NCI-H82 treated with DMSO at 0.1 percent for 48 hours (cell line): ENCODE measurements around the gene SH3GL1.

Source experiments
- DNase-seq: peaks from one replicate; lab custom pipeline; 2025; ENCODE audit not compliant: unreplicated experiment; lab: John Stamatoyannopoulos, UW

SH3GL1 gene

DNA sequence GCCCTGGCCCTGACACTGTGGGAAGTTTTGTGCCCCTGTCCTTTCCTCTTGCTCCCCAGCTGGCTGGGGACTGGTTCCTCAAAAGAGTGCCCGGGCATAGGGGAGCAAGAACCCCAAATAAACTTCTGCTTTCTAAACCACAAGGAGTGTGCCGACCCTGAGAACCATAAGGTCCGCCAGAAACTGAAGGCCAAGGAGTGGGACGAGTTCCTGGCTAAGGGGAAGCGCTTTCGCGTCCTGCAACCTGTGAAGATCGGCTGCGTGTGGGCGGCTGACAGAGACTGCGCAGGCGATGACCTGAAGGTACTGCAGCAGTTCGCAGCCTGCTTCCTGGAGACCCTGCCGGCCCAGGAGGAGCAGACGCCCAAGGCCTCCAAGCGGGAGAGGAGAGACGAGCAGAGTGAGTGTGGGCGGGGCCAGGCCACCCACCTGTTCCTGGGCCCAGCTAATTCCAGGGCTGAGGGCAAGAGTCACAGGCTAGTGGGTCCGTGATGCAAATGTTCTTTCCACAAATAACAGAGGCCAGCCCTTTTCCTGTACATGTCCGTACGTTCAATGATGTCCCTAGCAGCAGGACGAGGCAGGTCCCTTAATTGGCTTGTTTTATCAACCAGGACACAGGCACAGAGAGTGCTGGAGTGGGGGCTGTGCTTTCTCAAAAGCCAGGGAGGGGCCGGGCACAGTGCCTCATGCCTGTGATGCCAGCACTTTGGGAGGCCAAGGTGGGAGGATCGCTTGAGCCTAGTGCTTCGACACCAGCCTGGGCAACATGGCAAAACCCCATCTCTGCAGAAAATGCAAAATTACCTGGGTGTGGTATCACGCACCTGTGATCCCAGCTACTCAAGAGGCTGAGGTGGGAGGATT, 31.7 kb upstream of the SH3GL1 start:
- DNase-seq: no peak

GRCh38 chr19:4431296-4431695, 30.9 kb upstream of the SH3GL1 start:
- no peak for DNase-seq

DNA sequence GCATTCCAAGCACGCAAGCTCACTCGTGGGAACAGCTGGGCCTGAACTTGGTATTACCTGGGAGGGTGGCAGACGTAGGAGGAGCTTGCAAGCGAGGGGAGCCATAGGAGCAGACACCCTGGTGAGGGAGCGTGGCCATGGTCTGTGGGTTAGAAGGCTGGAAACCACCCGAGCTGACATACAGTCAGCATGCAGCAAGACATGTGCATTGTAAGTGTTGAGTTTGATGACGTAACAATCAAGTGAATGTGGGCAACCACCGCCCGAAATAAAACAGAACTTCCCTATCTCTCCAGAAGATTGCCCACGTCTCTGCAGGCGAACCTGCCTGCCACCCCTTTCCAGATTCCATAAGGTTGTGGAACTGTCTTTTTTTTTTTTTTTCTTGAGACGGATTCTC, 30.4 kb upstream of the SH3GL1 start:
- DNase-seq: no peak

DNA sequence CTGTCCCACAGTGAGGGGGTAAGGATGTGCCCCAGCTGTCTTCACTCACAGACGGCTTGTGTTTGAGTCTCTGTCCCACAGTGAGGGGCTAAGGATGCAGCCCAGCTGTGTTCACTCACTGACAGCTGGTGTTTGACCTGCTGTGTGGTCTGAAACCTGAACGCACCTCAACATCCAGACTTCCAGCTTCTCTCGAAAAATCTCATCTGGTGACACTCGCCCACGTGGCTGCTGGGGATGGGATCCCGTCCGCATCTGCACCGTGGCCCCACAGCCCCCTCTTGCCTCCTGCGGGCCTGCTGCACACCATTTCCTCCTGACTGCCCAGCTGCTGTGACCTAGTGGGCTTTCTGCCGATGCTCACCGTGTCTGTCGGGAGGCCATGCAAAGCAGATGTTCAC, 29.4 kb upstream of the SH3GL1 start:
- DNase-seq: no peak

GRCh38 chr19:4429256-4429655, 28.9 kb upstream of the SH3GL1 start:
- no peak for DNase-seq

DNA sequence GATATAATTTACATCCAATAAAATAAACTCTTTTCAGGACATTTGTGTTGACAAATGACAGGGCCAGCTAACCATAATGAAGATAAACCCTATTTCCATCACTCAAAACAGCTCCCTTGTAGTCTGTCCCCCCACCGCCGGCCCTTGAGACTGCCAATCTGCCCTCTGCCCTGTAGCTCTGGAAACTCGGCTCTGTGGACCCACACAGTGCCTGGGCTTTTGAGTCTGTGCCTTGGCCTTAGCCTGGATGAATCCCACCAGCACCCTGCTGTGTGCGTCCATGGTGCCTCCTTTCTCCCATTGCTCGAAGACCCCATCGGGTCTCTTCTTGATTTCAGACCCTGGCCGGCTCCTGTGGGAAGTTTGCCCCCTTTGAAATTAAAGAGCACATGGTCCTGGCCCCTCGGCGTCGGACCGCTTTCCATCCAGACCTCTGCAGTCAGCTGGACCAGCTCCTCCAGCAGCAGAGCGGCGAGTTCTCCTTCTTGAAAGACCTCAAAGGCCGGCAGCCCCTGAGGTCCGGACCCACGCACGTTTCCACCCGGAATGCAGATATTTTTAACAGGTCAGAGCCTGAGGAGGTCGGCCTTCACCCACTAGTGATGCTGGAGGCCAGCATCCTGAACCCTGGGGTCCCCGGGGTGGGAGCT, 28.1 kb upstream of the SH3GL1 start:
- no peak for DNase-seq

DNA sequence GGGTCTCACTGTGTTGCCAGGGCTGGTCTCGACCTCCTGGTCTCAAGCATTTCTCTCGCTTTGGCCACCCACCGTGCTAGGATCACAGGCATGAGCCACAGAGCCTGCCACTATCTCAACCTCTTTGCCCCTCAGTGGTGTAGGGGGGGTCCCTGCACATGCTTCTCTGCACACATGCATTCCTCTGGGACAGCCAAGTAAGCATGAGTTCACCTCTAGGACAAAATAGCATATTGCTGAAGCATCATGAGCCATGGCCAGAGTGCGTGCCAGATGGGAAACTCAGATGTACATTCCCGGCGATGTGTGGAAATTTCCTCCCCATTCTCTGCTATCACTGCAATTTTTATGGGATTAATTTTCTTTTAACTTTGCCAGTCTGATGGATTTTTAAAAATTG, 25.2 kb upstream of the SH3GL1 start:
- DNase-seq: no peak

DNA sequence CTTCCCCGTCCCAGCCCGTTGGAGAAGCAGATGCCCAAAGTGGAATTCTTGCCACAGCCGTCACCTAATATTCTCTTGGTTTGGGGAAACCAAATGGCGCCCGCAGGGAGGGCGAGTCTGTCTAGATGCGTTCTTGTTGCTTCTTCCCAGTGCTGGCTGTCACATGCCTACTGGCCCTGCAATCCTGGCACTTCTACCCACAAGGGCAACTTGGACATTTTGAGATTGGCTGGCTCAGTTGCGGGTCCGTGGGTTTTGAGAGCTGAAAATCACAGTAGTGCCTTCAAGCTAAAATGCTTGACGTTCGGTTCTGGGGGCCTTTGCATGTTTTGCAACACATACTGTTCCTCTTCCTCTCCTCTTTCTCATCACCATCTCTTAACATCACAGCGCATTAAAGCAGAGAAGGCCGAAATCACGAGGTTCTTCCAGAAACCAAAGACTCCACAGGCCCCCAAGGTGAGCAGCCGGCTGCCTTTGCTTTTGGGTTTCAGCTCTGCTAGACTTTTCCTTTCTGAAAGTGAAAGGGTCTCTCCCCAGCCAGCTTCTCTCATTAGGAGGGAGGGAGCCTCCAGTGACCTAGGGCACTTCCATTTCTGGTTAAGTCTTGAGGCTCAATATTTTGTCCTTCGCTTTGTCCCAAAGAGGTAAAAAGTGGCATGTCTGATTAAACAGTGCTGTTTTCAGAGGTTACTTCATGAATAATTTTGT, 23.2 kb upstream of the SH3GL1 start:
- no peak for DNase-seq

GRCh38 chr19:4416268-4416667, 15.9 kb upstream of the SH3GL1 start:
- no peak for DNase-seq

DNA sequence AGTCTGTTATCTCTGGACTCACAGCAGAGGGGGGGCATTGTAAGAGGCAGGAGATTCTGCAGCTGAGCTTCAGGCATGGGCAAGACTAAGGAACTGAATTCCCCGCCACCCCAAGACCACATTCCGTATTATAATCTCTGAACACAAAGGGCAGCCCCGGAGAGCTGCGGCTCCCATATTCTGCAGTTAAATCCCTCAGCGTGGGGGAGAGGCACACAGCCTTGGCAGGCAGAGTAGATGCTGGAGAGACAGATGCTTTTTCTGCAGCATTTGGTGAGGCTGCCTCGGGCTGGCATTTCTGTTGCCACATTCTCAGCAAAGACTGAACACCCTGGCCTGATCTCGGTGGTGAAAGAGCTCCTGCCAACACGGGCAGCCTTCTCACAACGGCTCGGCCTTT, 15.0 kb upstream of the SH3GL1 start:
- no peak for DNase-seq

DNA sequence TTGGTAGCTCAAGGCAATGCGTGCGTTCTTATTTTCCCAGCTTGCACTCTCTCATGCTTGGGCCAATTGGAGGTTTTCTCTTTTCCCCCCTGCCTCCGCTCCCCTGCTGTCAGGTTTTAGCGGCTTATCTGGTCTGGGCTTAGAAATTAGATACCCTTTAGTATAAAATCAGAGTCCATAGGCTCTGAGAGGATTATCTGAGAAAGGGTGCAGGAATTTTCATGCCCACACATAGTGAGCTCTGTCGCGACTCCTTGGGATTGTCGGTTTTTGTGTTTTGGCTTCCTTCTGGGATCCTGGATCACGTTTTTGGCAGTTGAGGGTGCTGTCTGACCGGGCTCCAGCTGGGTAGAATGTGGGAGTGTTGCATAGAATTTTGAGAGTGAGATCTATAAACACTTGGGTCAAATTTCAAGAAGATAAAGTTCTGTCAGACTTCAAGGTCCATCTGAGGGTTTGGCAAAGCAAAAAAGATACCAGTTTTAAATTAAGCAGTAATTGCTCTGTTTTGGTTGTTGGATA, 14.5 kb upstream of the SH3GL1 start:
- peak; percentile 60 for DNase-seq

DNA sequence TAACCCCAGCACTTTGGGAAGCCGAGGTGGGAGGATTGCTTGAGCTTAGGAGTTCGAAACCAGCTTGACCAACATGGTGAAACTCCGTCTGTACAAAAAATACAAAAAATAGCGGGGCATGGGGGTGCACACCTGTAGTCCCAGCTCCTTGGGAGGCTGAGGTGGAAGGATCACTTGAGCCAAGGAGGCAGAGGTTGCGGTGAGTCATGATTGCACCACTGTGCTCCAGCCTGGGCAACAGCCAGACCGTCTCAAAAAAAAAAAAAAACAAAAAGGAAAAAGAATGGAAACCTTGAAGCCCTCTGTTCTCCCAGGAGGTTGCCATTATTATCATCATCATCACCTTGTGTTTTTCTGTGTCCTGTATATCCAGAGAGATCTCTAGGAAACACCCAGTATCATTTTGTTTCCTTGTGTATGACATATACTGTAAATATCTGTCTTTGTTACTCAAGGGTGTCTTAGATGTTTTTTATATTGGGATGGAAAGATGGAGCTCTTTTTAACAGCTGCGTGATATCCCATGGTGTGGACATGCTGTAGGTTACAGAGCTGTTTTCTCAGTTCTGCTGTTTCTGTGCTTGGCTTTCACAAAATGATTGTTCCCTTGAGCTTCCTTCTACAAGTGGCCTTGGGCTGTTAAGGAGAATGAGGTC, 13.9 kb upstream of the SH3GL1 start:
- no peak for DNase-seq

DNA sequence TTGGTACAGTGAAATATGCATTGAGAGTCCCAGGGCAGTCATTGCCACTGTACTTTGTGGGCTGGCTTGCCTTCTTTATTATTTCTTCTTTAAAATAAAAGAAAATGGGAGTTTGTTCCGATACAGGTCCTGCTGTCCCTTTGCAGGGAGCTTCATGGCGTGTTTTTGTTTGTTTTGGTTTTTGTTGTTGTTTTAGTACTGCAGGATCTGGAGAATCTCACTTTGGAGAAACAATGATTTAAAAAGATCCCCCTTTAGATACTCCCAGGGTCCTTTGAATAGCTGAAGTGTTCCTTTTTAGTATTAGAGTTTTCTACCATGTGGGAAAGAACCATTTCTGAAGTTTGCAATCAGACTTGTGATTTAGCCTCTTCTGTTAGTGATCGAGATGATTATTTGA, 13.2 kb upstream of the SH3GL1 start:
- DNase-seq: no peak

- no peak for DNase-seq
Observed at GRCh38 chr19:4409123-4409933, 9.0 kb upstream of the SH3GL1 start.

GRCh38 chr19:4406626-4407025, 6.3 kb upstream of the SH3GL1 start:
- DNase-seq: no peak

GRCh38 chr19:4405977-4406376, 5.6 kb upstream of the SH3GL1 start:
- DNase-seq: no peak

DNA sequence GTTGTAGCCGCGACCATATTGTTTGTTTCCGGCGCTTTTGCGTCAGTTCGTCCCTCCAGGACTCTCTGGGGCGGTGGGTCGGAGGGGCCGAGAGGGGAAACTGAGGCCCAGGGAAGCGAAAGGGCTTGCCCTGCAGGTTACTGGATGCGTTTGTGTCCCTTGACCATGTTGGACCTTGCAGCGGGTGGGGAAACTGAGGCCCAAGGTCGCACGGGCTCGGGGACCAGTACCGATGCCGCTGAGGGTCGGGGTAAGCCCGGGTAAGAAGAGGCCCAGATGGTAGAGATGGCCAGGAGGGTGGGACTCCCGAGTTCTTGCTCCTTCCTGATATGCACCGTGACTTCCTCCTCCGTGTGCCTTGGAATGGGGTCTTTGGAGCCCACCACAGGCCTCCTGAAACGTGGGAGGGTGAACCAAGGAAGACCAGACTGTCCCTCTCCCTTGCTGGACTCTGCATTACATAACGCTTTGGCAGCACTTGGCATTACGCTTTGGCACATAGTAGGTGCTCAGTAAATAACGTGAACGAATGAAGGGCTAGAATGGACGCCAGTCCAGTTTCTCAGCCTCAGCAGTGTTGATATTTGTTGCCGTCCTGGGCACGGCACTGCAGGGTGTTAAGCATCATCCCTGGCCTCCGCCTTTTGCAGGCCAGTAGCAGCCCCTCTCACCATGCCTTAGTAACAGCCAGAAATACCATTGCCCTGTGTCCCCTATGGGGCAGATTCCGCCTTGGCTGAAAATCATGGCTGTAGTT, 2.8 kb upstream of the SH3GL1 start:
- no peak for DNase-seq

- peak; percentile 98 for DNase-seq
Observed at GRCh38 chr19:4402171-4403004, 2.0 kb upstream of the SH3GL1 start, which contains the start of gene CHAF1A. TSS of gene CHAF1A (plus strand) at chr19:4402640. CDS start at chr19:4402763, 123 bp downstream.

DNA sequence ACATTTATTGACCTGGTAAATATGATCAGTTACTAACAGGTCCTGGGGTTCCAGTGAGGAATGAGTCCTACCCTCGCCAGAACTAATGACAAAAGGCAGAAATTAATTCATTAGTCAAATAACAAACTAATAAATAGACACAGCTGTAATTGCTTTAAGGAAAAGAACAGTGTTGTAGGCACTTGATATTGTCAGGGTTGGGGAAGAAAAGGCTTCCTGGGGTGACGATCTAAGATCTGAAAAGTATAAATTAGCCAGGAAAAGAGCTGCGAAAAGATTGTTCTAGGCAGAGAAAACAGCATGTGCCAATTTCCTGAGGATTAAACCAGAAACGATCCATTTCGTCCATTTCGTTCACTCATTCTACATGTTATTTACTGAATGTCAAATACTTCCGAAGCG, 1.4 kb upstream of the SH3GL1 start:
- no peak for DNase-seq
